Measurements from ENCODE around the gene DMXL1. TPM values are rescaled to one million over a fixed set of nuclear protein-coding genes. Genes with fewer than 3 reads are reported as not detected.

Gene DMXL1
- total RNA-seq, 1 donor from 2014 or later = 89.3 TPM

GRCh38 chr5:119250946-119251901, 180.3 kb downstream of the DMXL1 start:
- ATAC-seq = no peak
- intact Hi-C loops (cut with DNase I) = no loop called here
- DNase-seq (ENCODE audit: low spot score) = no peak

GRCh38 chr5:119255571-119256356, 184.9 kb downstream of the DMXL1 start:
- intact Hi-C loops (cut with DNase I) = no loop called here
- no peak for DNase-seq (ENCODE audit: low spot score)
- ATAC-seq = no peak

GRCh38 chr5:119257613-119258012, 186.7 kb downstream of the DMXL1 start:
- DNase-seq (ENCODE audit: low spot score) (no peak), ATAC-seq (no peak)
- intact Hi-C loops (cut with DNase I) = no loop called here

- intact Hi-C loops (cut with DNase I) = no loop called here
- no peak for ATAC-seq
Observed at GRCh38 chr5:119263639-119264038, 192.8 kb downstream of the DMXL1 start.

GRCh38 chr5:119264186-119264585, 193.3 kb downstream of the DMXL1 start:
- ATAC-seq = no peak
- intact Hi-C loops (cut with DNase I) = no loop called here
- no peak for DNase-seq (ENCODE audit: low spot score)

More at GRCh38 chr5:119263639-119264038, 192.8 kb downstream of the DMXL1 start:
- no peak for DNase-seq (ENCODE audit: low spot score)

GRCh38 chr5:119267958-119268386, 197.1 kb downstream of the DMXL1 start:
- DNase-seq (ENCODE audit: low spot score) (peak; percentile 93), ATAC-seq (peak; percentile 93)
- intact Hi-C loops (cut with DNase I) = no loop called here

- intact Hi-C loops (cut with DNase I) = no loop called here
- ATAC-seq = peak; percentile 99
- DNase-seq (ENCODE audit: low spot score) = peak; percentile 99
Observed at GRCh38 chr5:119268387-119269060, 197.6 kb downstream of the DMXL1 start.

GRCh38 chr5:119269061-119269944, 198.4 kb downstream of the DMXL1 start:
- intact Hi-C loops (cut with DNase I) = no loop called here
- DNase-seq (ENCODE audit: low spot score) = no peak
- no peak for ATAC-seq

GRCh38 chr5:119270121-119270565, 199.3 kb downstream of the DMXL1 start:
- ATAC-seq = no peak
- no peak for DNase-seq (ENCODE audit: low spot score)
- intact Hi-C loops (cut with DNase I) = no loop called here

GRCh38 chr5:119270960-119271757, 200.3 kb downstream of the DMXL1 start:
- intact Hi-C loops (cut with DNase I) = no loop called here
- no peak for DNase-seq (ENCODE audit: low spot score)

GRCh38 chr5:119271758-119272730, 201.2 kb downstream of the DMXL1 start:
- no peak for DNase-seq (ENCODE audit: low spot score)
- no peak for ATAC-seq
- intact Hi-C loops (cut with DNase I) = no loop called here

More at GRCh38 chr5:119270960-119271757, 200.3 kb downstream of the DMXL1 start:
- ATAC-seq = no peak

GRCh38 chr5:119273391-119273839, 202.5 kb downstream of the DMXL1 start:
- ATAC-seq (no peak), DNase-seq (ENCODE audit: low spot score) (no peak)
- intact Hi-C loops (cut with DNase I) = no loop called here

- intact Hi-C loops (cut with DNase I) = no loop called here
- no peak for DNase-seq (ENCODE audit: low spot score)
- ATAC-seq = no peak
Observed at GRCh38 chr5:119274030-119274766, 203.3 kb downstream of the DMXL1 start.

GRCh38 chr5:119274767-119275130, 203.9 kb downstream of the DMXL1 start:
- intact Hi-C loops (cut with DNase I) = no loop called here
- ATAC-seq (no peak), DNase-seq (ENCODE audit: low spot score) (no peak)

- DNase-seq (ENCODE audit: low spot score) = no peak
- intact Hi-C loops (cut with DNase I) = no loop called here
- ATAC-seq = no peak
Observed at GRCh38 chr5:119275146-119275545, 204.3 kb downstream of the DMXL1 start.

All from sciatic nerve (tissue), 2 donors.